OCI-LY1 (cell line): Measurements from ENCODE around the gene LIMS1.
"Not testable (repeated sequence)": the region's sequence is repeated elsewhere in the genome, so short reads cannot be mapped to it uniquely, and the experiment has no call there.

Experiments used
- H2AFZ ChIP-seq: fragments of 200-600 bp; sonication (generic), shearing (Covaris generic); 2 replicates; pipeline ENCODE4 v1.6.0; 2014; ENCODE audit warnings: antibody characterized with exemption, mild to moderate bottlenecking, low read length
- H3F3A ChIP-seq: fragments of 200-600 bp; sonication (generic), shearing (Covaris generic); 2 replicates; pipeline ENCODE4 v1.6.0; 2014; ENCODE audit warnings: mild to moderate bottlenecking, antibody characterized with exemption, low read length, moderate library complexity; ENCODE audit not compliant: insufficient read depth
- H3K27ac ChIP-seq: fragments of 200-600 bp; sonication (generic); 2 replicates; pipeline ENCODE4 v1.5.1; 2014; ENCODE audit warnings: low read length, mixed run types, mild to moderate bottlenecking, low read depth; ENCODE audit not compliant: poor library complexity, severe bottlenecking
- H3K27me3 ChIP-seq: fragments of 200-600 bp; sonication (generic); 2 replicates; pipeline ENCODE4 v1.6.0; 2014; ENCODE audit warnings: antibody characterized with exemption, mild to moderate bottlenecking, low read length, moderate library complexity; ENCODE audit not compliant: insufficient read depth
- H3K36me3 ChIP-seq: fragments of 200-600 bp; sonication (generic); 2 replicates; pipeline ENCODE4 v1.6.1; 2014; ENCODE audit warnings: mild to moderate bottlenecking, antibody characterized with exemption, low read length, moderate library complexity, mixed read lengths; ENCODE audit not compliant: insufficient read depth
- H3K4me1 ChIP-seq: fragments of 200-600 bp; sonication (generic); 2 replicates; pipeline ENCODE4 v1.5.1; 2014; ENCODE audit warnings: mild to moderate bottlenecking, low read length, moderate library complexity; ENCODE audit not compliant: insufficient read depth, severe bottlenecking
- H3K4me2 ChIP-seq: fragments of 200-600 bp; sonication (generic), shearing (Covaris generic); 2 replicates; pipeline ENCODE4 v1.6.1; 2014; ENCODE audit warnings: low read length
- H3K4me3 ChIP-seq: fragments of 200-600 bp; sonication (generic); 2 replicates; pipeline ENCODE4 v1.5.1; 2014; ENCODE audit warnings: low read length, low read depth, mild to moderate bottlenecking, mixed read lengths; ENCODE audit not compliant: poor library complexity, severe bottlenecking
- H3K79me2 ChIP-seq: fragments of 200-600 bp; shearing (Covaris generic); 2 replicates; pipeline ENCODE4 v1.6.1; 2016; ENCODE audit warnings: mixed run types, low read length, mixed read lengths; ENCODE audit not compliant: insufficient read depth
- H3K9ac ChIP-seq: fragments of 200-600 bp; sonication (generic), shearing (Covaris generic); 2 replicates; pipeline ENCODE4 v1.6.1; 2014; ENCODE audit warnings: mild to moderate bottlenecking, low read length, mixed read lengths
- H3K9me2 ChIP-seq: fragments of 200-600 bp; sonication (generic), shearing (Covaris generic); 2 replicates; pipeline ENCODE4 v1.6.1; 2014; ENCODE audit warnings: low read depth, mild to moderate bottlenecking, low read length, mixed read lengths
- H3K9me3 ChIP-seq: fragments of 200-600 bp; shearing (Covaris generic); 2 replicates; pipeline ENCODE4 v1.6.1; 2014; ENCODE audit warnings: low read length, mixed read lengths
- H4K20me1 ChIP-seq: fragments of 200-600 bp; sonication (generic), shearing (Covaris generic); 2 replicates; pipeline ENCODE4 v1.6.0; 2016; ENCODE audit warnings: mild to moderate bottlenecking, low read length; ENCODE audit not compliant: insufficient read depth
- CTCF ChIP-seq: fragments of 200-600 bp; sonication (generic), shearing (Covaris generic); IDR thresholded peaks from 2 replicates; pipeline ENCODE4 v1.5.1; 2017; ENCODE audit warnings: mild to moderate bottlenecking, antibody characterized with exemption, low read length, moderate library complexity, mixed read lengths
- EZH2 ChIP-seq: fragments of 200-600 bp; sonication (generic), shearing (Covaris generic); IDR thresholded peaks from 2 replicates; pipeline ENCODE4 v1.8.0; 2017; ENCODE audit warnings: borderline replicate concordance, mixed run types, mild to moderate bottlenecking, antibody characterized with exemption, low read length, moderate library complexity, mixed read lengths

LIMS1 gene

DNA sequence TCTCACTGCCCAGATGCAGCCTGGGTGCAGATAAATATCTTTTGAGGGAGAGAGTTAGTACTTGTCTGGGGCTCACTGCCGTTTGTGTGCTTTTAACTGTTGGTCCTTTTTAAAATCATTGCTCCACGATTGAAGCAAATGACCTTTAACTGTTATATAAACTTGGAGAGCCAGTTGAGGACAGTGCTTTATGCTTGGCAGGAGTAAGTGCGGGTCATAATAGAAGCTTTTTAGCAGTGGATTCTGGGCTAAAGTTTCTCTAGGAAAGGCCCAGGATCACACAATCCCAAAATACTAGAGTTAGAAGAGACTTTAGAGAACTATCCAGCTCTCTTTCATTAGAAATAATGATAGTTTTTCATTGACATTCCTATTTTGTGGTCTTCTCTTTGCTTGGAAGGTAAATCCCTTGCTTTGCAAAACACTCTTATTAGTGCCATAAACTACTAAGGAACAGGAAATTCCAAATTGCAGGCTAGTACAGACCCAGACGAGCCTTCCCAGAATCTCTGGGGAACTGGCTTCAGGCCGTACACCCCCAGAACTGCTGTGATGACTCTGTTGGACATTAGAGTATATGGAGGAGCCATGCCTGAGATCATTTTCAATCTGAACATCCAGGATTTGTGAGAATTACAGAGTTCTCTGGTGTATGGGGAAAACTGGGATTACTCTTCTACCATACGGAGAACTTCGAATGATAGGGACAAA lies 19.1 kb downstream of the LIMS1 start:
- no peak for TF ChIP-seq CTCF
- TF ChIP-seq EZH2: no peak
- H3K79me2 ChIP-seq: 0 out of 2 replicates have a peak, but pooled peaks cover 4% of the 10 kb centered on the region
- no peaks in the 10 kb centered on the region for H3K9me2 ChIP-seq
- no peak overlapping the region for H3K4me2 ChIP-seq
- H4K20me1 ChIP-seq: 0 out of 2 replicates have a peak, but pooled peaks cover 2% of the 10 kb centered on the region
- H3K36me3 ChIP-seq: no peaks in the 10 kb centered on the region
- no peaks in the 10 kb centered on the region for H3K27me3 ChIP-seq
- no peak overlapping the region for H3K27ac ChIP-seq
- no peak overlapping the region for H3K4me3 ChIP-seq
- H3K4me1 ChIP-seq: no peaks in the 10 kb centered on the region
- H3K9me3 ChIP-seq: no peaks in the 10 kb centered on the region
- H3K9ac ChIP-seq: no peak overlapping the region
- H3F3A ChIP-seq: no peaks in the 10 kb centered on the region
- no peak overlapping the region for H2AFZ ChIP-seq

DNA sequence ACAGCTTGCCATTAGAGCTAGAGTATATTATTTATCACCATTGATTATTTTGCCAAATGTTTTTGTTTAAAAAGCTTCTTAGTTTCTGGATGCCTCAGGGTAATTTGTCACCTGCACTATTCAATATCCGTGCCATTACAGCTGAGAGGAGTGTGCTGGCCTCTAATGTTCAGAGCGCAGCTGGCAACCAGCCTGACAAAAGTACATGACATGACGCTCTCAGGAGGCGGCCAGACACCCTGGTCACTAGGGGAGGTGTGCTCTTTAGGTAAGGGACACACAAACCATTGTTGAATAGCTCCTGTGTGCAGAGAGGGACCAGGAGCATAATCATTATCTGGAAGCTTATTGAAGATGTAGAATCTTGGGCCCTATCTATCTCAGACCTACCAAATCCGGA lies 20.3 kb downstream of the LIMS1 start:
- no peaks in the 10 kb centered on the region for H3K27me3 ChIP-seq
- no peaks in the 10 kb centered on the region for H3F3A ChIP-seq
- no peaks in the 10 kb centered on the region for H3K9me2 ChIP-seq
- H3K9ac ChIP-seq: no peak overlapping the region
- H3K4me2 ChIP-seq: no peak overlapping the region
- H3K4me3 ChIP-seq: no peak overlapping the region
- no peaks in the 10 kb centered on the region for H3K9me3 ChIP-seq
- TF ChIP-seq EZH2 (no peak), CTCF (no peak)
- H3K36me3 ChIP-seq: no peaks in the 10 kb centered on the region
- no peak overlapping the region for H3K27ac ChIP-seq
- 0 out of 2 replicates have a peak, but pooled peaks cover 2% of the 10 kb centered on the region for H3K79me2 ChIP-seq
- H3K4me1 ChIP-seq: no peaks in the 10 kb centered on the region
- no peak overlapping the region for H2AFZ ChIP-seq
- 0 out of 2 replicates have a peak, but pooled peaks cover 2% of the 10 kb centered on the region for H4K20me1 ChIP-seq

DNA sequence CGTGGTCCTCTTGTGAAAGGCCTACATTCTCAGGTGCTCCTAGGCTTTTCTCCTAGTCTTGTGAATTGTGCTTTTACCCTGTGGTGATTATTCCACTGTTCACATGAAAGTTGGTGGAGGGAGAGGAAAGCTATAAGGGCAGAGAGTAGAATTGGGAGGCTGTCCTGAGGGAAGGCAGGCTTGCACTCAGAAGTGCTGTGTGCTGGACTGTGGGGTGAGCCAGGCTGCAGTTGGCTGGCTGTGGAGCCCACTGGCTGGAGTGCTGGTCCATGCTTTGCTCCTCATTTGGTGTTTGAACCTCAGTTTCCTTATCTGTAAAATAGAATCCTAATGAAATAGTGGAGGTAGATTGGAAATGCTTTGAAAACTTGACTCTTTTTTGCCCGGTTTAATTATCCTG lies 21.3 kb downstream of the LIMS1 start:
- TF ChIP-seq EZH2 (no peak), CTCF (no peak)
- Histone ChIP-seq H3K79me2 (no peaks in the 10 kb centered on the region), H4K20me1 (0 out of 2 replicates have a peak, but pooled peaks cover 2% of the 10 kb centered on the region)

DNA sequence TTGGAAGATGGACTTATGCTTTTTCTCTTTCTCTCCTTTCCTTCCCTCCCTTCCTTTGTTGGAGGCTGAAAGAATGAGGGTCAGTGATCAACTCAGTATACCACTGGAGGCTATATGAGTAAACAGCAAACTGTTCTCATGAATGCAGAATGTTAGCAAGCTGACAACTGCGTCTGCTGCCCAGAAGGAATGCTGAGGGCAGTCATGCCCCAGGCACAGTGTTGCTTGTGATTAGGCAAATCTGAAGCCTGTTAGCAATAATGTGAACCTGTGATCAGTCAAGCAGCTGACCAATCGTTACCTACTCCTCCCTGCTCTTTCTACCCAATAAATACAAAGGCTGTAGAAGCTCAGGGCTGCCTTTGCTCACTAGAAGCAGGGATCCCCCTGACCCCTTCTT lies 22.3 kb downstream of the LIMS1 start:
- not testable (repeated sequence) for H3K9me3 ChIP-seq, H3K36me3 ChIP-seq, H3K4me1 ChIP-seq, H3K9ac ChIP-seq, H3K27ac ChIP-seq, H3K9me2 ChIP-seq, H4K20me1 ChIP-seq, H2AFZ ChIP-seq, H3K4me2 ChIP-seq, H3K27me3 ChIP-seq, H3K4me3 ChIP-seq, H3K79me2 ChIP-seq, H3F3A ChIP-seq

More for the DNA sequence above, 21.3 kb downstream of the LIMS1 start:
- H3K27me3 ChIP-seq: no peaks in the 10 kb centered on the region
- H3K4me2 ChIP-seq: no peak overlapping the region
- no peak overlapping the region for H3K4me3 ChIP-seq
- no peak overlapping the region for H2AFZ ChIP-seq
- no peak overlapping the region for H3K27ac ChIP-seq
- no peaks in the 10 kb centered on the region for H3K4me1 ChIP-seq
- no peak overlapping the region for H3K9ac ChIP-seq
- H3K9me3 ChIP-seq: no peaks in the 10 kb centered on the region
- no peaks in the 10 kb centered on the region for H3K36me3 ChIP-seq
- H3F3A ChIP-seq: no peaks in the 10 kb centered on the region
- no peaks in the 10 kb centered on the region for H3K9me2 ChIP-seq
